Naive thymus-derived CD4-positive, alpha-beta T cell (primary cell): ENCODE results near the gene MRPS12. TPM values are rescaled to one million over a fixed set of nuclear protein-coding genes. Genes with fewer than 3 reads are reported as not detected.

Experiments used
- polyA plus RNA-seq, 2 donors: library from polyadenylated mRNA; unstranded; fragments of 300-500 nt; fragmentation: Illumina TruSeq; gene quantifications; one replicate each; pipeline ENCODE4 v1.2.3, GENCODE V29; 2021
- total RNA-seq, 6 experiments: library from RNA in 5 of 6; stranded (reverse) in 5 of 6; gene quantifications; 1 replicate in 5 of 6; 2 replicates in 1 of 6; pipeline ENCODE4 v1.2.3 and lab custom pipeline; 2021 to 2026

MRPS12 gene
- total and polyA plus RNA-seq, 7 experiments from 2014 or later, result 14.0 to 93.4 (median 23.3) TPM

Other genes starting within 250 kb of the MRPS12 start
- gene CAPN12, start 186.5 kb upstream of the MRPS12 start, total RNA-seq, result 1 to 10 TPM; 2.5 to 5.1 (median 2.7) TPM
- under 1 TPM in 1 of 2 donors, not detected in 1; 0.84 TPM for gene CAPN12, start 186.5 kb upstream of the MRPS12 start, polyA plus RNA-seq
- gene LGALS7, start 157.4 kb upstream of the MRPS12 start, total RNA-seq, result not detected
- not detected for gene LGALS7, start 157.4 kb upstream of the MRPS12 start, polyA plus RNA-seq
- not detected for gene LGALS7B, start 141.7 kb upstream of the MRPS12 start, total RNA-seq
- gene LGALS7B, start 141.7 kb upstream of the MRPS12 start, polyA plus RNA-seq, result not detected
- 1 to 10 TPM; 2.3 to 9.8 (median 7.2) TPM for gene LGALS4, start 118.0 kb upstream of the MRPS12 start, total RNA-seq
- under 1 TPM; 0.13 to 0.31 TPM for gene LGALS4, start 118.0 kb upstream of the MRPS12 start, polyA plus RNA-seq
- 100 to 1,000 TPM in 4 of 5 experiments, 10 to 100 TPM in 1; 71.9 to 149 (median 114) TPM for gene ECH1, start 99.2 kb upstream of the MRPS12 start, total RNA-seq
- 100 to 1,000 TPM; 216 to 279 TPM for gene ECH1, start 99.2 kb upstream of the MRPS12 start, polyA plus RNA-seq
- 100 to 1,000 TPM; 339 to 539 (median 505) TPM for gene HNRNPL, start 81.0 kb upstream of the MRPS12 start, total RNA-seq
- gene HNRNPL, start 81.0 kb upstream of the MRPS12 start, polyA plus RNA-seq, result 10 to 100 TPM; 70.6 to 78.7 TPM
- 10 to 100 TPM; 32.8 to 75.9 (median 64.0) TPM for gene RINL, start 52.7 kb upstream of the MRPS12 start, total RNA-seq
- 10 to 100 TPM; 35.3 to 36.1 TPM for gene RINL, start 52.7 kb upstream of the MRPS12 start, polyA plus RNA-seq
- 10 to 100 TPM; 42.9 to 78.5 (median 54.0) TPM for gene SIRT2, start 31.3 kb upstream of the MRPS12 start, total RNA-seq
- gene SIRT2, start 31.3 kb upstream of the MRPS12 start, polyA plus RNA-seq, result 10 to 100 TPM; 30.7 to 39.5 TPM
- 10 to 100 TPM; 21.7 to 51.8 (median 34.1) TPM for gene NFKBIB, start 31.0 kb upstream of the MRPS12 start, total RNA-seq
- 1 to 10 TPM; 7.3 to 9.0 TPM for gene NFKBIB, start 31.0 kb upstream of the MRPS12 start, polyA plus RNA-seq
- 1 to 10 TPM in 4 of 5 experiments, under 1 TPM in 1; 0.73 to 1.6 (median 1.3) TPM for gene CCER2, start 18.8 kb upstream of the MRPS12 start, total RNA-seq
- gene CCER2, start 18.8 kb upstream of the MRPS12 start, polyA plus RNA-seq, result not detected
- gene SARS2, start 181 bp upstream of the MRPS12 start, total RNA-seq, result 10 to 100 TPM; 17.5 to 35.6 (median 25.4) TPM
- gene SARS2, start 181 bp upstream of the MRPS12 start, polyA plus RNA-seq, result 10 to 100 TPM; 10.2 to 16.1 TPM
- gene FBXO17, start 44.8 kb downstream of the MRPS12 start, total RNA-seq, result not detected
- gene FBXO17, start 44.8 kb downstream of the MRPS12 start, polyA plus RNA-seq, result not detected
- under 1 TPM in 3 of 5 experiments, not detected in 2; 0.35 to 0.48 (median 0.39) TPM for gene FBXO27, start 101.6 kb downstream of the MRPS12 start, total RNA-seq
- gene FBXO27, start 101.6 kb downstream of the MRPS12 start, polyA plus RNA-seq, result not detected
- gene ACP7, start 153.4 kb downstream of the MRPS12 start, total RNA-seq, result not detected
- not detected for gene ACP7, start 153.4 kb downstream of the MRPS12 start, polyA plus RNA-seq
- 10 to 100 TPM in 4 of 5 experiments, 1 to 10 TPM in 1; 9.3 to 17.5 (median 12.7) TPM for gene PAK4, start 194.8 kb downstream of the MRPS12 start, total RNA-seq
- gene PAK4, start 194.8 kb downstream of the MRPS12 start, polyA plus RNA-seq, result 1 to 10 TPM; 1.0 to 1.9 TPM